GM12878 (cell line): ENCODE results near the gene UBE2G2.

Experiments
- BCL11A ChIP-seq: IDR thresholded peaks from 2 replicates; pipeline ENCODE4 v1.6.1; 2011; ENCODE audit warnings: low read depth, low read length
- CTCF ChIP-seq, 3 experiments: IDR thresholded peaks in 2 of 3; conservative IDR thresholded peaks in 1 of 3; 2 replicates each; pipeline ENCODE4 v1.5.1; 2011; ENCODE audit warnings: low read depth in 3 of 3, low read length in 3 of 3, mild to moderate bottlenecking in 3 of 3, control low read depth in 2 of 3, moderate library complexity in 2 of 3, inconsistent platforms in 1 of 3, mixed read lengths in 1 of 3; ENCODE audit not compliant: control insufficient read depth in 2 of 3, insufficient read depth in 1 of 3; ENCODE audit errors: extremely low read depth in 1 of 3
- NBN ChIP-seq: fragments of 450-650 bp; IDR thresholded peaks from 2 replicates; pipeline ENCODE4 v1.6.1; 2016
- NKRF ChIP-seq: fragments of 450-650 bp; conservative IDR thresholded peaks from 2 replicates; pipeline ENCODE4 v1.6.1; 2017; ENCODE audit warnings: mild to moderate bottlenecking, moderate library complexity

GRCh38 chr21:44732263-44732662 lies 69.4 kb downstream of the UBE2G2 start:
- TF ChIP-seq NBN = no peak
- TF ChIP-seq NKRF = no peak
- TF ChIP-seq CTCF (IDR thresholded peaks at IDR 0.05 in 2 of 3, conservative IDR thresholded peaks at IDR 0.05 in 1 of 3; ENCODE audit: control insufficient read depth in 2 of 3, extremely low read depth in 1 of 3, insufficient read depth in 1 of 3, low read depth in 3 of 3, low read length in 3 of 3) = no peak
- TF ChIP-seq BCL11A = no peak
